HG03457 (cell line): Measurements from ENCODE around the gene LRRC72.

Source experiments
- ATAC-seq: cut with Tn5 transposase; IDR thresholded peaks from one replicate; pipeline ENCODE4 v1.9.1; 2021; ENCODE audit warnings: moderate number of reproducible peaks; ENCODE audit not compliant: unreplicated experiment

Gene LRRC72

GRCh38 chr7:16619979-16620408 lies 93.4 kb downstream of the LRRC72 start:
- ATAC-seq = peak; percentile 87

GRCh38 chr7:16626388-16626787 lies 99.8 kb downstream of the LRRC72 start:
- ATAC-seq = no peak

DNA sequence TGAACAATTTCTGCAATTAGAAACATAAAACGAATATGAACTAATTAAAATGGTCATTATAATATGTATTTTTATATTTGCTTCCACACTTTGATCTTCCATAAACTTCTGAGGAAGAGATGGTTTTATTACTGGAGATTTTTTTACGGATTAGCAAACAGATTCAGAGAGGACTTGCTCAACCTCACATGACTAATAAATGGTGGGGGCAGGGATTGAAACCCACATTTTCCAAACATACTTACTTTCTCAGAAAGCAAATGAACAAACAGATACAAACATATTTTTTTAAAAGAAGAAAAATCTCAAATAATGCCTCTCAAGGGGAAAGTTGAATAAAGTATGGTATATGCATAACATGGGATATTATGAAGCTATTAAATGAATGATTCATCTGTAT lies 100.6 kb downstream of the LRRC72 start:
- no peak for ATAC-seq

DNA sequence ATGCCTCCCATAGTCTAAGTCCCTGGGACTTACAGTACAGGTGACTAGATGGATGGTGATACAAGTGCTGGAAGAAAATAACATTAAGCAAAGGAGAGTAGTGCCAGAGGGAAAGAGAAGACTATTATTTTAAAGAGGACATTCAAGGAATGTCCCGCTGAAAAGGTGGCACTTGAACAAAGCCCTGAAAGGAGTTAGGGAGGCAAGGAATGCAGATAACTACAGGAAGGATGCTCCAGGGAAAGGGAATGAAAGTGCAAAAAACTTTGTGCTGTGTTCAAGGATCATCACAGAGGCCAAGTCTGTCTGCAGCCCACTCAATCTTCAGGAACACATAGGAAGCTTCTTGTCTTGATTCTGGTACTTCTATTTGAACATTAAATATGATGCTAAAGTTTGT lies 104.0 kb downstream of the LRRC72 start:
- ATAC-seq = no peak
